Fibroblast of lung (primary cell): ENCODE data around the gene CMTM1.

ENCODE experiments used
- CTCF ChIP-seq, 2 donors: IDR thresholded peaks in 1 of 2; conservative IDR thresholded peaks in 1 of 2; 1 replicate in 1 of 2; 2 replicates in 1 of 2; pipeline ENCODE4 v1.5.1; 2011 to 2012; ENCODE audit warnings: low read length in 2 of 2, control low read depth in 1 of 2, inconsistent platforms in 1 of 2, low read depth in 1 of 2, mild to moderate bottlenecking in 1 of 2
- EZH2 ChIP-seq: IDR thresholded peaks from 2 replicates; pipeline ENCODE4 v1.5.1; 2012; ENCODE audit warnings: low read length, control low read depth, mild to moderate bottlenecking; ENCODE audit errors: missing control alignments

DNA sequence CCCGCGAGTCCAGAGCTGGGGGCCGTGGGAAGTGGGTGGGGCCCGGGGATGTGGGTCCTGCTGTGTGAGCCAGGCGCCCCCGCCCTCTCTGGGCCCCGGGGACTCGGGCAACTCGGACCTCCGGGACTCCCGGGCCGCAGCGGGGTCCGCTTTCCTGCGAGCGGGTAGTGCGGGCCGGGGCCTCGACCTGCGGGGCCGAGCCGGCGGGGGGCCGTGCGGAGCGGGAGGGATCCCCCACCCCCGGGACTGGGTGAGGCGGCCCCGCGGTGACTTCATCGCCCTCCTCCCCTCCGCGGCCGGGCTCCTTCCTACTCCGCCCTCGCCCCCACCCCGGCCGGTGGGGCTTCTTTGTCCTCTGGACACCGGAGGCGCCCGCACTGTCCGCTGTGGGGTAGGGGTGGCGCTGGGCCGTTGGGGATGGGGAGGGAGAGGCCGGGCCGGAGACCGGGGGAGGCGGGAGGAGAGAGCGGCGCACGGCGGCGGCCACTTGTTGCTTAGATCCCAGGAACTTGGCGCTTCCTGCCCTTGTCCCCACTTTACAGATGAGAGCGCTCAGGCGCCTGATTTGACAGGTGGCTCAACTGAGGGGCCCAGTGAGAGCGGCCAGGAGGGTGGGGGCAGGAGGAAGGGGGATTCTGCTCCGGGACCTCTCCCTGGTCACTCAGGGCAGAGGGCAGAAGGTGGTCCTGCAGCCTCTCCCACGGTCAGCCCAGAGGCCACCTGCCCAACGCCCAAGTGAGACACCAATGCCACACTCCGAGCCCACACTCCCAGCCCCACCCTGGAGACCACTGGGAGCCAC, 39.1 kb downstream of the CMTM1 start:
- no peak for TF ChIP-seq EZH2
- TF ChIP-seq CTCF (conservative IDR thresholded peaks at IDR 0.05 in 1 of 2, IDR thresholded peaks at IDR 0.05 in 1 of 2; ENCODE audit: low read depth in 1 of 2, low read length in 2 of 2), result no peak
